ENCODE measurements around the gene RUNX3. TPM values are rescaled to one million over a fixed set of nuclear protein-coding genes. Genes with fewer than 3 reads are reported as not detected.

RUNX3 gene
- total RNA-seq, 1 donor from 2014 or later = not detected

GRCh38 chr1:24857507-24858133 is 72.5 kb downstream of the RUNX3 start:
- TF ChIP-seq CTCF (conservative IDR thresholded peaks at IDR 0.05; ENCODE audit: low read depth, low read length) = peak; percentile 23
- DNase-seq (ENCODE audit: low read depth) = no peak
- no peak overlapping the region for H3K4me3 ChIP-seq (ENCODE audit: low read depth, low read length)

GRCh38 chr1:24856787-24857506 is 73.1 kb downstream of the RUNX3 start:
- DNase-seq (ENCODE audit: low read depth) = no peak
- no peak for TF ChIP-seq CTCF (conservative IDR thresholded peaks at IDR 0.05; ENCODE audit: low read depth, low read length)
- no peak overlapping the region for H3K4me3 ChIP-seq (ENCODE audit: low read depth, low read length)

GRCh38 chr1:24855474-24855873 is 74.6 kb downstream of the RUNX3 start:
- no peak for TF ChIP-seq CTCF (conservative IDR thresholded peaks at IDR 0.05; ENCODE audit: low read depth, low read length)
- DNase-seq (ENCODE audit: low read depth) = no peak
- no peak overlapping the region for H3K4me3 ChIP-seq (ENCODE audit: low read depth, low read length)

GRCh38 chr1:24853649-24854048 is 76.4 kb downstream of the RUNX3 start:
- no peak for TF ChIP-seq CTCF (conservative IDR thresholded peaks at IDR 0.05; ENCODE audit: low read depth, low read length)
- no peak overlapping the region for H3K4me3 ChIP-seq (ENCODE audit: low read depth, low read length)
- no peak for DNase-seq (ENCODE audit: low read depth)

- H3K4me3 ChIP-seq (ENCODE audit: low read depth, low read length) = no peak overlapping the region
- no peak for TF ChIP-seq CTCF (conservative IDR thresholded peaks at IDR 0.05; ENCODE audit: low read depth, low read length)
- DNase-seq (ENCODE audit: low read depth) = no peak
Observed at GRCh38 chr1:24850328-24850920, 79.7 kb downstream of the RUNX3 start.

- no peak overlapping the region for H3K4me3 ChIP-seq (ENCODE audit: low read depth, low read length)
- no peak for DNase-seq (ENCODE audit: low read depth)
- TF ChIP-seq CTCF (conservative IDR thresholded peaks at IDR 0.05; ENCODE audit: low read depth, low read length) = peak; percentile 37
Observed at GRCh38 chr1:24849672-24850295, 80.3 kb downstream of the RUNX3 start.

Other genes with a start within 250 kb of the RUNX3 start
- 143 and 148 TPM in 2 replicates for gene CLIC4, start 184.8 kb downstream of the RUNX3 start, total RNA-seq

Measured in epithelial cell of proximal tubule (primary cell).